Heart left ventricle (tissue), 13 donors: ENCODE results near the gene ST6GALNAC5.

Experiments used
- CTCF ChIP-seq, 12 donors: fragments of 200-600 bp; sonication (generic) in 4 of 12; IDR thresholded peaks; one replicate each; pipeline versions ENCODE4 v1.5.0 to v1.8.0; 2018 to 2022; ENCODE audit warnings: antibody characterized with exemption in 12 of 12, mild to moderate bottlenecking in 5 of 12
- POLR2A ChIP-seq, 2 donors: fragments of 450-650 bp; IDR thresholded peaks; one replicate each; pipeline ENCODE4 v1.6.1; 2017; ENCODE audit warnings: antibody characterized with exemption in 2 of 2, mild to moderate bottlenecking in 2 of 2, moderate library complexity in 2 of 2
- donor health status: ischemic (EF 13 %, LVEDD 7.1; RV severe dilation, severe dysfunction).
- donor health status: DM: no; HTN: yes; CAD: no.
- donor health status: DM: no; HTN: no; CAD: no.
- donor health status: ischemic (EF 25% LVEDD 6.9; RV normal size, moderate dysfunction).
- donor health status: ischemic (EF 25% LVEDD 5.7; RV mildly dilated, moderate dysfunction).
- donor health status: ischemic (EF 35%, LVEDD 5.7; RV mildly dilated, moderate dysfunction).
- donor health status: nonischemic (EF 11% LVEDD 7.7; RV severe dilation, severe dysfunction).
- donor health status: DM: yes; HTN: yes; CAD: no.
- donor health status: PGD.
- donor health status: ischemic (EF 29% LVEDD 5.4; RV normal size, mild dysfunction).
- donor health status: nonischemic (EF 23%, LVEDD 6.1; RV moderate dilation, normal function).

- TF ChIP-seq CTCF (IDR thresholded peaks at IDR 0.05) (no peak), POLR2A (IDR thresholded peaks at IDR 0.05) (no peak)
Observed at GRCh38 chr1:77100875-77101274, 233.6 kb downstream of the ST6GALNAC5 start.
